ENCODE data around the gene GAS6. TPM values are rescaled to one million over a fixed set of nuclear protein-coding genes. Genes with fewer than 3 reads are reported as not detected.

GAS6 gene
- total and polyA plus RNA-seq, 2 experiments from 2014 or later, result 91.8 to 112 TPM

GRCh38 chr13:113879017-113879416 is 15.1 kb upstream of the GAS6 start:
- Histone ChIP-seq H3K9me3 (ENCODE audit: low read depth) (no peaks in the 10 kb centered on the region), H3K4me1 (ENCODE audit: low read depth) (peaks cover 25% of the 10 kb centered on the region), H3K27me3 (no peaks in the 10 kb centered on the region), H3K27ac (no peak overlapping the region), H3K4me3 (no peak overlapping the region), H3K36me3 (no peaks in the 10 kb centered on the region)
- no peak for TF ChIP-seq CTCF (IDR thresholded peaks at IDR 0.05; ENCODE audit: low read depth, low read length)
- no peak for DNase-seq (ENCODE audit: low read depth in 1 of 2, low spot score in 1 of 2)

GRCh38 chr13:113877149-113877990 is 13.5 kb upstream of the GAS6 start:
- Histone ChIP-seq H3K27ac (no peak overlapping the region), H3K9me3 (ENCODE audit: low read depth) (no peaks in the 10 kb centered on the region), H3K4me1 (ENCODE audit: low read depth) (peaks cover 25% of the 10 kb centered on the region), H3K27me3 (no peaks in the 10 kb centered on the region), H3K4me3 (no peak overlapping the region), H3K36me3 (no peaks in the 10 kb centered on the region)
- no peak for DNase-seq (ENCODE audit: low read depth in 1 of 2, low spot score in 1 of 2)
- no peak for TF ChIP-seq CTCF (IDR thresholded peaks at IDR 0.05; ENCODE audit: low read depth, low read length)

GRCh38 chr13:113876346-113877148 is 12.7 kb upstream of the GAS6 start:
- no peak overlapping the region for H3K4me3 ChIP-seq
- H3K27ac ChIP-seq, result no peak overlapping the region
- no peak for TF ChIP-seq CTCF (IDR thresholded peaks at IDR 0.05; ENCODE audit: low read depth, low read length)
- H3K9me3 ChIP-seq (ENCODE audit: low read depth), result no peaks in the 10 kb centered on the region
- peaks cover 17% of the 10 kb centered on the region for H3K4me1 ChIP-seq (ENCODE audit: low read depth)
- no peaks in the 10 kb centered on the region for H3K27me3 ChIP-seq
- DNase-seq (ENCODE audit: low read depth in 1 of 2, low spot score in 1 of 2), result no peak
- no peaks in the 10 kb centered on the region for H3K36me3 ChIP-seq

- no peak overlapping the region for H3K4me3 ChIP-seq
- H3K4me1 ChIP-seq (ENCODE audit: low read depth), result peaks cover 12% of the 10 kb centered on the region
- no peaks in the 10 kb centered on the region for H3K27me3 ChIP-seq
- H3K9me3 ChIP-seq (ENCODE audit: low read depth), result no peaks in the 10 kb centered on the region
- no peak for DNase-seq (ENCODE audit: low read depth in 1 of 2, low spot score in 1 of 2)
- H3K36me3 ChIP-seq, result no peaks in the 10 kb centered on the region
- TF ChIP-seq CTCF (IDR thresholded peaks at IDR 0.05; ENCODE audit: low read depth, low read length), result no peak
- H3K27ac ChIP-seq, result no peak overlapping the region
Measured at GRCh38 chr13:113875837-113876281, 12.0 kb upstream of the GAS6 start.

GRCh38 chr13:113875429-113875815 is 11.5 kb upstream of the GAS6 start:
- Histone ChIP-seq H3K9me3 (ENCODE audit: low read depth) (no peaks in the 10 kb centered on the region), H3K36me3 (no peaks in the 10 kb centered on the region), H3K27ac (no peak overlapping the region), H3K27me3 (no peaks in the 10 kb centered on the region), H3K4me3 (no peak overlapping the region), H3K4me1 (ENCODE audit: low read depth) (peaks cover 12% of the 10 kb centered on the region)
- no peak for DNase-seq (ENCODE audit: low read depth in 1 of 2, low spot score in 1 of 2)
- no peak for TF ChIP-seq CTCF (IDR thresholded peaks at IDR 0.05; ENCODE audit: low read depth, low read length)
